Measurements from ENCODE around the gene SULT2B1.
A peak's percentile ranks its signal among the peaks of the same experiment; 100 is the strongest.
"Not testable (repeated sequence)": the region's sequence is repeated elsewhere in the genome, so short reads cannot be mapped to it uniquely, and the experiment has no call there.

Gene SULT2B1

DNA sequence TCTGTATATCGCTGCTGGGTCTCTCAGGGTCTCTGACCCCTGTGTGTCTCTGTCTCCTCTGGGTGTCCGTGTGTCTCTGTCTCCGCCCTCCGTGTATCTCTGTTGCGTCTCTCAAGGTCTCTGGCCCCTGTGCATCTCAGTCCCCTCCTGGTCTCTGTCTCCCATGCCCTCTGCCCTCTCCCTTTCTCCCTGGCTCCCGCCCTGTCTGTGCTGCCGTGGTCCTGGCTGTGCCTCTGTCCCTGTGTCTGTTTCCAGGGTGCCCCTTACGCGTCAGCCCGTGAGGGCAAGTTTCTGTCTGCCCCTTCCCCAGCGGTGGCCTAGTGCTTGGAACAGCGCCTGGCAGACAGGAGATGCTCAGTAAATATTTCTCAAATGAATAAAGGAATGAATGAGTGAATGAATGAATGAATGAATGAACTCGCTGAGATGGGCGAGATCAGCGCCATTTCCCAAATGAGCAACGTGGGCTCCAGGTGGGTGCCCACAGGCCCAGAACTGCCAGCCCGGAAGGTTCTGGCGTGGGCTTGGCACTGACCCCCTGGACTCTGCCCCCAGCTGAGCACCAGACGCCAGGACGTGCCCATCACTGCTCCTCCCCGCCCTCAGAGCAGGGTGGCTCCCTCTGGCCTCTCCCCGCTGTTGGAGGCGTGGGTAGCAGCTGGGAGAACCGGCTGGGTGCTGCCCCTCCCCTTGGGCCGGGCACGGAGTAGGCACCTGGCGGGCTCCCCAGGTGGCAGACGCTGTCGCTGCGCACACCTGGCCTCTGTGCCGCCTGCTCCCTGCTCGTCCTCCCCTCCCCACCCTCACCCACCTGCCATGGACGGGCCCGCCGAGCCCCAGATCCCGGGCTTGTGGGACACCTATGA, at the start of gene SULT2B1:
Gene SULT2B1 (plus strand): TSS at position 736 of the 866 bp plus-strand sequence. CDS start 81 bp downstream, at position 817.
- no peak for DNase-seq

DNA sequence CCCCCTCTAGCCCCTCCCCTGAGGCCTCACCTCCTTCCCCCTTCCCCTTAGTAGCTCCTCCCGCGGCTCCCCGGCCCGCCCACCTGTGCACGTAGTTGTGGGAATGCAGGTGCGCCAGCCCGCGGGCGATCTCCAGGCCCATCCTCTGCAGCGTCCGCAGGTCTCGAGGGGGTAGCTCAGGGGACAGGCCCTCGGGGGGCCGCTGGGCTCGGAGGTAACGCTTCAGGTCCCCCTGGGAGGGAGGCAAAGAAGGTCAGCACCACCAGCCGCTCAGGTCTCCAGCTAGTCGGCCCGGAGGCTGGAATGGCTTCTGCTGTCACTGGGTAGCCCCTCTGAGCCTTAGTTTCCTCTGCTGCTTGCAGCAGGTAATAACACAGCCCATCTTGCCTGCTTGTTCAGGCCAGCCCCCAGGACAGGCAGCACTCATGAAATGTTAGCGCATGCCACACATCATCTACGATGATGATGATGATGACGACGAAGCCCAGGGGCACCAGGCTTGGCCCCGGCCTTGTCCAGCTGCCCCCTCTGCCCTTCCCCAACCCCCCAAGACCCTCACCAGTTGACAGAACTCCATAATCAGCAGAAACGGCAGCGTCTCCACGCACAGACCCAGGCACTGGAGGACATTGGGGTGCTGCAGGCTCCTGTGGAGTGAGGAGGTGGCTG, 49.5 kb upstream of the SULT2B1 start:
- DNase-seq, result no peak

DNA sequence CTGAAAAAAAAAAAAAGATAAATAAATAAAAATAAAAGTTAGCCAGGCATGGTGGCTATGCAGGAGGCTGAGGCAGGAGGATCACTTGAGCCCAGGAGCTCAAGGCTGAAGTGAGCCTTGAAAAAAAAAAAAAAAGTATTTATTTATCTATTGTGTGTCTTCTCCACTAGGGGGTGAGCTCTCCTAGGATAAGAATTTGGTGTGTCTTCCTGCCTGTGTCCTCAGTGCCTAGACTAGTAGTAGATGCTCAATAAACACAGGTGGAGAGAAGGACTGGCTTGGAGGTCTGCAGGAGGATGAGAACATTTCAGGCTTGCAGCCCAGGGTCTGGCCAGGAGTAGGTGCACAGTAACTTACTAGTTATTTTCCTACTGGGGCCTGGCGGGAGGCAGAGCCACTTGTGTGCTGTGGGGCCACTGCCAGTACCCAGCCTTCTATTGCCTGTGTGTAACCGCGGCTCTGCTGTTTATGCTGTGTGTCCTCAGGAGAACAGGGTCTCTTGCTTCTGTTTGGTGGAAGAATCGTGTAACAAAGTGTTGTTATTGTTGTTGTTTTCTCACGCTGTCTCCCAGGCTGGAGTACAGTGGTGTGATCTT, 45.7 kb upstream of the SULT2B1 start:
- DNase-seq, result no peak

DNA sequence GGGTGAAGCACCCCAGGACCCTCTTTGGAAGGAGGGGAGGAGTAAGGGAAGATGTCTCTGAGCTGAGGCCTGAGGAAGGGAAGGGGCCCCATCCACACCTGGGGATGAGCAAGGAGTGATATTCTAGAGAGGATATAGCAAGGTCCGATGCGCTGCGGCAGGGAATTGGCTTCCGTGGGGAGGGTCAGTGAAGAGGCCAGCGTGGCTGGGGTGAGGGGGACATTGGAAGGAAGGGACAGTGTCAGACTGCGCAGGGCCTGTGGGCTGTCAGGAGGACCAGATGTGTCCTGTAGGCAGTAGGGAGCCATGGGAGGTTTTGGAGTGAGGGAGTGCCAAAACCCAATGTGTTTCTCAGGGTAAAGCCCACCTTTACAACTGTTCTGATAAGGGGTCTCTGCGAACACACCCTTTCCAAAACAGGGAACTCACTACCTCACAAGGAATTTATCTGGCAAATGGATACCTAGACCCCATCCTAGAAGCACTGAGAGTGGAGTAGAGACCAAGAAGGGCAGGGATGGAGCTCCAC, 44.0 kb upstream of the SULT2B1 start:
- DNase-seq, result no peak

DNA sequence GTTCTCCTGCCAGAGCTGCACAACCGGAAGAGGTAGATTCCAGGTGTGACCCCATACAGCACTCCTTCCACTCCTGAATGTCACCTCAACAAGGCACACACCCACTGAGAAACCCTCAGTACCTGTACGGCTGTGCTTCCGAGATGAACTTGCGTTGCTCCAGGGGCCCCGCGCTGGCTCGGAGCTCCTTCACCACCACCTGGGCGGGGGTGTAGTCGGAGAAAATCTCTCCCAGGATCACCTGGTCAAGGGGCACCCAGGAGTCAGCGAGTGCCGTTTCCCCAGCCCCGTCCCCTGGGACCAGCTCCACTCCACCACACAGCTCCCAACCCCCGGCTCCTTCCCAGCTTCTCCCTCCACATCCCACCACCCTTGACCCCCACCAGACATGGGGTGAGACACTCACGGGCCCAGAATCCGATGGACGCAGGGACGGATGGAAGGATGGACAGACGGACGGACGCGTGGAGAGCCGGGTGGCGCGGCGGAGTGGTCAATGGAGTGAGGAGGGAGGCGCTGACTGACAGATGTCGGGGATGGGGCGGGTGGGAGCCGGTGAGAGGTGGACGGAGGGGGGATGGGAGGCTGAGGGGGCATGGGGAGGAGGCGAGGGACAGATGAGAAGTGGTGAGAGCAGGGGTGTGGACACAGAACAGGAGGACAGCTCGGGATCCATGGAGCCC, 43.1 kb upstream of the SULT2B1 start:
- DNase-seq, result no peak

DNA sequence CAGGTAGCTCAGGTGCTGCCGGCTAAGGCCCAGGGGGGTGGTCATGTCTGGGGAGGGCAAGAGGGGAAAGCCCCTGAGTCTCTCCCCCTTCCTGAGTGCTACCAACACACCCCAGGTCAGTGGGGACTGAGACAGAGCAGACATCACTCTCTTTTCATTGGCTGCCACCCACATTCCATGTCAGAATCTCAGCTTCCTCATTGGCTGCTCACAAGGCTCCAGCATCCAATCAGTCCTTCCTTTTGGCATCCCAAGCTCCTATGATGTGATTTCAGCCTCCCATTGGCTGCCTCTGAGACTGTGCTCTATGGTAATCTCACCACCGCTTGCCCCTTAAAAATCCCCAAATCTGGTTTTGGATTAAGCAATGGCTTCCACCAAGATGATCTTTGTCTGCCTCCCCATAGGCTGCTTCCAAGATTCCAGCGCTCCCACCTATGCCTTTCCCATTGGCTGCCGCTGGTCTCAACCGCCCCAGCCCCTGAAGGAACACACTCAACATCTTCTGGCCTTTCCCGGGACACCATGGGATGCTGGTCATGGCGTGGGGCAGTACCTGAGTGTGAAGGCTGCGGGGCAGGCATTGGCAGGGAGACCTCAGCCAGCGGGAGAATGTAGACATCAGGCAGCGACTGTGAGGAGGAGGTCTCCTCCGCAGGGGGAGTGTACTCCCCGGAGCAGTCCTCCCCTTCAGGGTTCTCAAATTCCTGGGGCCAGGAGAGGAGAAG, 42.3 kb upstream of the SULT2B1 start:
- no peak for DNase-seq

DNA sequence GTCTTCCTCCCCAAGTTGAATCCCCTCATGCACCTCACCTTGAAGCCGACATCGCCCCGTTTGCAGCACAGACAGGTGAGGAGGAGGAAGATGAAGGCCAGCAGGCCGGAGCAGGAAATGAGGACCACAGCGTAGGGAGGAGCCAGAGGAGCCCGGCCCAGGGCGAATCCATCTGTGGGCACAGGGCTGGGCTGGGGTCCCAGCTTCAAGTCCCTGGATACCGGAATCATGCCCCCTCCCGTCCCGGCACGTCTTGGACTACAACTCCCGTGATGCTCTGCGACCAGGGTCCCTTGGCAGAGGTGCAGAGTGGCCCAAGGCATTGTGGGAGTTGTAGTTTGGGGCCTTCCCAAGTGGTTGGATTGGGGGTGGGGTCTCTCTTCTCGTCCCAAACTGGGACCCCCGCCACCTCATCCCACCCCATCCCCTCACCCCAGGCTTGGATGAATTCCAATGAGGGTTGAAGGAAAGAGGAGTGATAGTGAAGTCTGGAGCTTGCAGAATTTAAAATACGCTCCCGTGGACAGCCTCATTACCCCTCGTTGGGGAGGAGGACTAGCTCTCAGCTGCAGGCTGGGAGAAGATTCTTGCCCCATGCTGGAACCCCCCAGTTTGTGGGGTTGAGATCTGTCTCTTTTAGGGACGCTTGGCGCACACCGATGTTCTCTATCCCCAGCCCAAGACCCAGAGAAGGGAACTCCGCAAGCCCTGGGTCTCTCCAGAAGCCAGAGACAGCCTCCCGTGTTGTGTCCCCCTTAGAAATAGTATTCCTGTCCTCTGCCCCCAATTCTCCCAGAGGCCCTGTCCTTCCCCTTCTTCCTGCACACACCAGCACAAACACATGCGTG, 41.3 kb upstream of the SULT2B1 start:
- peak; percentile 75 for DNase-seq

DNA sequence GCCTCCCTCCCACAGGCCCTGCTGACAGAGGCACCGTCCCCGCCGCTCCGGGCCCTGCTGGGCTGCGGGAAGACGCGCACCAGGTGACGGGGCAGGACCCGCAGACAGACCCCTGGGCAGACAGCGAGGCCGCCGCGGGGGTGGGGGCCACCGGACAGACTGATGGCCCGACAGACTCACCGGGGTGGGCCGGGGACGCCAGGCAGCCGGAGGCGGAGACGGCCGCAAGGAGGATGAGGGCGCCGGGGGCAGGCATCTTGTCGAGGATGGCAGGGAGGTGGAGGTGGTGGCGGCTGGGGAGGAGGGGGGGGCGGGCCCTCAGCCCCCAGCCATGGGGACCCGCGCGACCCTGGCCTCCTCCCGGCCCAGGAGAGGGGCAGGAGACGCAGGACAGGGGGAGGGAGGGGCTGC, 40.6 kb upstream of the SULT2B1 start:
- no peak for DNase-seq

DNA sequence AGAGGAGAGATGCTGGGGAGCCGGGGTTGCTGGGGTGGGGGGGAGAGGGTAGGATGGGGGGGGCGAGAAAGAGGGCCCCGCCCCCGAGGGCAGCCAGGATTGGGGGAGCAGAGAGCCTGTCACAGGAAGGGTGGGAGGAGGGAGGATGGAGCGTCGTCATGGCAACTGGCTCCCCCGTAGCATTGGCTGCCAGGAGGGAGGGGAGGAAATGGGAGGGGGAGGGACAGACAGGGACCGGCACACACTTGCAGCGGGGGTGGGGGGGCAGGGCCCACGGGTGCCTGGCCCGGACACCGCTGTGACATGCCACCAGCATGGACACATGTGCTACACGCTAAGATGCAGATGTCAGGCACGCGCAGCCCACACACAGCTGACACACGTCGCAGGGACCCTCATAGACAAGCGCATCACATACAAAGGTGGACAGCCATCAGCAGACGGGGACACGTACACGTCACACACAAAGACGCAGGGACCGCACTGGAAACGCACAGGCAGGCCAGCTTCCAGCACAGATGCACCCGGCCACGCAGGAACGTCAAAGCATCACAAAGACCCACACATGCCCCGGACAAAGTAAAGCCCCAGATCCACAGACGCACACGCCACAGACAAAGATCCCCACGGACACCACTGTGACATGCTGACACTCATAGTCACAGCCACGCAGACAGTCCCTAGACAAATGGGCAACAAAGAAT, 40.0 kb upstream of the SULT2B1 start, which contains the start of gene LMTK3:
Gene LMTK3 (minus strand): TSS at position 36 of the 704 bp plus-strand sequence. CDS start 259 bp downstream, outside the sequence.
- DNase-seq, result peak; percentile 83

DNA sequence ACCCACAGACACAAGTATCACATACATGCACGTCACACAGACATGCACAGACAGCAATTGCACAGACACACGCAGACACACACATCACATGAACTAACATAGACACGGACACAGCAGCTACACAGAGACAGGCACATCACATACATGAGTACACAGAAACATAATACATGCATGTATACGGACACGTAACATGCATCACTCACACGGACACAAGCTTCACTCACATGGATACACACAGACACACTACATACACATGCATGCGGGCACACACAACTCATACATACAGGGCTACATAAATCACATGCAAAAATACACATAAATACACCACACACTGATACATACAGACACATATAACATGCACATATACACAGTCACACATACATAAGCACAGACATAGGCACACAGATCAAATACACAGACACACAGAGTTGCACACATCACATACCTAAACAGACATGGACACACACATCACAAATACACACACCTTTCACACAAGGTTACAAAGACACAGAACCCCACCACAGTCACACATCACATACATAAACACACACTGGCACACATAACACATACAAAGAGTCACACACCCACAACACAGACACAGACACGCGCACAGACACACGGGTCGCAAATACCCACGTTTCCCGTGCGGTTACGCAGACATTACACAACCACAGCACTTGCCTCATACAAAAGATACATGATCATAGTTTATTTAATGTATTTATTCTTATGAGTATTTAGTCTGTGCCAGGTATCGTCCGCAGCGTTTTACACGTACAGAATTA, 39.3 kb upstream of the SULT2B1 start:
- DNase-seq, result no peak

DNA sequence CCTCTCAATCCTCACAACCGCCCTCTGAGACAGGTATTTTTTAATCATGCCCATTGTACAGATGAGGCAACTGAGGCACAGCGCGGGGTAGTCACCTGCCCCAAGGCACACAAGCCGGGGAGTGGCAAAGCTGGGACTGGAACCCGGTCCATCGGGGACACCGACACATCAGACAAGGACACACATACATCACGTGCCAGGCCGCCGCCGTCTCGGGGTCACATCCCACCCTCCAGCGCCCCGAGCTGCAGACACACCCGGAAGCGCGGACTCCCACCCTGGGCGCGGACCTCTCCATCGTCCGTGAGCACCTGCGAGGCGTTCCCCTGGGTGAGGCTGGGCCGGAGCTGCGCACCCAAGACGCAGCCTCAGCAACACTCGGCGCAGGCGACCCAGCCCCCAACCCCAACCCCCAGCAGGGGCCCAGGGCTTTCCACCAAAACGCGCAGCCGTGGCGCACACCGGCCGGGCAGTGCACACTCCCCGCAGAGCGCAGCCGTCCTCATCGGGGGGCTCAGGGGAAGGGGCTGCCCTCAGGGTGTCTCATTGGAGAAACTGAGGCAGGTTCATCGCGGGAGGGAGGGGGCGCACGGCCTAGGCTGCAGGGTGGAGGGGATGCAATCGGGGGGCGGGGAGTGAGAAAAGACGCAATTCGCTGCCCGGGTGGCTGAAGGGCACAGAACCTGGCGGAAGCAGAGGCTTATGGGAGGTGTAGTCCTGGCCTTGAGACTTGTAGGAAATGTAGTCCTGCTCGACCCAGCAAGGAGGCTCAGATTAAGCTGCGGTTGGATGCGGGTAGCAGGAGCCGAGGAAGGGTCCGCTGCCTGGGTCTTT, 38.5 kb upstream of the SULT2B1 start:
- peak; percentile 74 for DNase-seq

DNA sequence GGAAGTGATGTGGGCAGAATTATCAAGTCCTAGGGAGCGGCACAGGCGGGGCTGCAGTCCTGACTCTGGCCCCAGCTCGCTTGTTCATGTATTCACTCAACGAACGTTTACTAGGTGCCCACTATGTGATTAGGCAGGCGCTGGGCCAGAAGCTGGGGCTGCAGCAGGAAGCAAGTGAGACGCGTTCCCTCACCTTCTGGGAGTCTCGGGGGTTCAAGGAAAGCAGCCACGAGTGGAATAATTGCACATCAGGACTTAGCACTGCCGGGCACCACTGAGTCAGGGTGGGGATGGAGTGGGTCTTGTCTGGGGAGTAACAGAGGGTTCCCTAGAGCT, 37.9 kb upstream of the SULT2B1 start:
- no peak for DNase-seq

DNA sequence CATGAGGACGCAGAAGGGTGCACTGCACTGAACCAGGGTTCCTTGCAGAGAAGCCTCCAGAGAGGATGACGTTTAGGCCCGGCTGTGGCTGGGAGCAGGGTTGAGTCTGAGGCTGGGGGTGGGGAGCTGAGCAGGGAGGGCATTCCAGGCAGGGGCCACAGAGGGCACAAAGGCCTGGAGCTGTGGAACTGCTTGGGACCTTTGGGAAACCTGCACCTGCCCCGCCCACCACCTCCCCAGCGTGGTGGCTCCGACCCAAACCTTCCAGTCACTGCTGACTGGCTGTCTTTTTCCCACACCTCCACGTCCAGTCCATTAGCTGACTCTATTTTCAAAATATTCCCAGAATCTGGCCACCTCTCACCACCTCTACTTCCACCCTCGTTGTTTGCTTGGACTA, 35.4 kb upstream of the SULT2B1 start:
- DNase-seq, result no peak

DNA sequence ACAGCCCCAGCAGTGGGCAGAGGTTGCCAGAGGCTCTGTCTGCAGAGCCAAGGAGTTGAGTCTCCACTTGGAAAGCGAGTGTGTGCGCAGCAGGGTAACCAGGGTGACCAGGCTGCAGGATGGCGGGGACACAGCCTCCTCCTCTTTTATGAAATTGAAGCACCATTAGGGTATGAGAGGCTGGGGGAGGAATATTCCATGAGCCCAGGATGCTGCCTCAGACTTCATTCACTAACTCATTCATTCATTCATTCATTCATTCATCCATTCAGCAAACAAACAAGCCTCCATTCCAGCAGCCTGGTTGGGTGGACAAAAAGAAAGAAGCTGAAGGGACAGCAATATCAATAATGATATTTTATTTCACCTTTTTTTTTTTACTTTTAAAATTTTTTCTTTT, 33.8 kb upstream of the SULT2B1 start:
- DNase-seq, result no peak

DNA sequence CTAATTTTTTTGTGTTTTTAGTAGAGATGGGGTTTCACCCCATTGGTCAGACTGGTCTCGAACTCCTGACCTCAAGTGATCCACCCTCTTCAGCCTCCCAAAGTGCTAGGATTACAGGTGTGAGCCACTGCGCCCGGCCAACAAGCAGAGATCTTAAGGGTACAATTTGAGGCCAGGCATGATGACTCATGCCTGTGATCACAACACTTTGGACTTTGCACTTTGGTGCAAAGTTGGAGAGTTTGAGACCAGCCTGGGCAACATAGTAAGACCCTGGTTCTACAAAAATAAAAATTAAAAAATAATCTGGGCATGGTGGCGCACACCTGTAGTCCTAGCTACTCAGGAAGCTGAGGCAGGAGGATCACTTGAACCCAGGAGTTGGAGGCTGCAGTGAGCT, 32.5 kb upstream of the SULT2B1 start:
- DNase-seq, result not testable (repeated sequence)

DNA sequence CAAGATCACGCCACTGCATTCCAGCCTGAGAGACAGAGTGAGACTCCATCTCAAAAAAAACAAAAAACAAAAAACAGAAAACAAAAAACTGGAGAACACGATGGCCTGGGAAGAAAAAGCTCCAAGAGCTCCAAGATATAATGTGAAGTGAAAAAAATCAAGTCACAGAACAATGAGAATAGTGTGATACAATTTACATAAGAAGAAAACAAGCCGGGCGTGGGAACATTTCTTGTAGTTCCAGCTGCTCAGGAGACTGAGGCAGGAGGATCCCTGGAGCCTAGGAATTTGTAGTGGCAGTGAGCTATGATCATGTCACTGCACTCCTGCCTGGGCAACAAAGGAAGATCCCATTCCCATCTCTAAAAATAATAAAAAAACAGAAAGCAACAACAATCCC, 31.8 kb upstream of the SULT2B1 start:
- DNase-seq, result no peak

DNA sequence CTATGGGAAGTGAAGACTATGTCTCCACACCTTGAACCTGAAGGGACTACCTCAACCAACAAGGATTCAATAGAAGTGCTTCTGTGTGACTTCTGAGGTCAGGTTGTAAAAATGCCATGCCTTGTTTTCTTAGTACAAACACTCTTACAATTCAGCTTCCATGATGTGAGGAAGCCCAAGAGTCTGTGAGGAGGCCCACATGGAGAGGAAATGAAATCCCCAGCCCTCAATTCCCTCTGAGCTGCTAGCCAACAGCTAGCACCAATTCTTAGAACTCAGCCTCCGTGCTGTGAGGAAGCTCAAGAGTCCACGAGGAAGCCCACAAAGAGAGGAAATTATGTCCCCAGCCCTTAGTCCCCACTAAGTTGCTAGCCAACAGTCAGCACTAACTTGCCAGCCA, 27.8 kb upstream of the SULT2B1 start:
- DNase-seq, result no peak

DNA sequence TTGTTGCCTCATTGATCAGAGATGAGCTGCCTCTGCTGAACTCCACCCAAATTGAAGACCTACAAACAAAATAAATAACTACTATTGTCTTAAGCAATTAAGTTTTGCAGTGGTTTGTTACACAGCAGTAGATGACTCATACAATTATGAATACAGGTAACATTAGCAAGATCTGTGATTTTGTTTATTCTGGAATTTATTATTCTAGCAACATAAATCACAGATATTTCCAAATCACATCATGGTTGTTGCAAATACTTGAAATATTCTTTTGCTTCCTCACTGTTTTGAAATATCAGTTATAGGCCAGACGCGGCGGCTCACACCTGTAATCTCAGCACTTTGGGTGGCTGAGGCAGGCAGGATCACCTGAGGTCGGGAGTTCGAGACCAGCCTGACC, 27.2 kb upstream of the SULT2B1 start:
- DNase-seq, result no peak

DNA sequence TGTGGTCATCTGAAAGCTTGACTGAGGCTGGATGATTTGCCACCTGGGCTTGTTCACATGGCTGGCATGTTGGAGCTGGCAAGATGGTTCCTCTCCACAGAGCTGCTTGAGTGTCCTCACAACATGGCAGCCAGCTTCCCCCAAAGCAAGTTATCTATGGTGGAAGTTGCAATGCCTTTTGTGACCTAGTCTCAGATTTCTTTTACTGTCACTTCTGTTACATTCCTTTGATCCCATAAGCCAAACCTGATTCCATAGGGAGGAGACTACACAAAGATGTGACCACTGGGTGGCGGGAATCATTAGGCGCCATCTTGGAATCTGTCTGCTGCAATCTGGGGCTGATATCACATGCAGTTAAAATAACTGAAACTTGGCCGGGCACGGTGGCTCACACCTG, 22.8 kb upstream of the SULT2B1 start:
- no peak for DNase-seq

All from activated CD4-positive, alpha-beta T cell treated with anti-CD3 and anti-CD28 coated beads, Interleukin-2, amount 50 U/mL, for 1 hour (primary cell).